EH (cell line): ENCODE data around the gene FOXO6.

Experiments
- DNase-seq: peaks from one replicate; pipeline ENCODE4 v3.0.0-alpha.2; 2015; ENCODE audit warnings: low read depth

Gene FOXO6

GRCh38 chr1:41351262-41352151 is 9.7 kb upstream of the FOXO6 start:
- no peak for DNase-seq

DNA sequence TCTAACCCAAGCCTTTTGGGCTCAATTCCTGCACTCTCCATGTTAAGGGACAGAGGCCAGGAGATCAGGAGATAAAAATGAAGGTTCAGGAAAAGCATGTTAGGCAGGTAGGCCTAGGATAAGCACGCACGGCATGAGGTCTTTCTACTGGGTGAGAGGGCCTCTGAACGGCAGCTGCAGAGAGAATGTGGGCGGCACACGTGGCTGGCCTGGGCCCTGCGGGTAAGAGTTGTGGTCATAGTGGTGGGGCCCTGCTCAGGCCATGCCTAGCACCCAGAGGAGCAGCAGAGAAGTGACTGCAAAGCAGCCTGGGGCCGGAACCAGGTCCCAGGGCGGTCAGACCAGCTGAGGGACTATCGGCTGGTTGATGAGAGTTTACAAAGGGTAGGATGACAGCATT is 7.5 kb upstream of the FOXO6 start:
- peak; percentile 47 for DNase-seq

GRCh38 chr1:41354956-41355355 is 6.3 kb upstream of the FOXO6 start:
- no peak for DNase-seq

DNA sequence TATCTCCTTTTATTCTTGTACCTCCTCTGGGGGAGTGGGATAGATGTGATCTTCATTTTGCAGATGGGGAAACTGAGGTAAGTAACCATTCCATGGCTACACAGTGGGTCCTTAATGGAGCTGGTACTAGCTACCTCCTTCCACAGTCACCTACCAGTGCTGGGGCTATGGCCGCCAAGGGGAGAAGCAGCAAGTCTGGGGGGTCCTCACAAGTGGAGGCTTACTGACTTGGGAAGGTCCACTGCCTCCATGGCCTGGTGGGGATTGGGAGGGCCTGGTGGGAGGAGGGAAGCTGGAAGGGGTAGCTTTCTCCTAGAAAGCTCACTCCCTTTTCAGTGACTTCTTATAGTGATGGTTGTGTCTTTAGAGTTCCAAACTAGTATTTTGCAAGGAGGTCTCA is 5.9 kb upstream of the FOXO6 start:
- no peak for DNase-seq

GRCh38 chr1:41355761-41356160 is 5.5 kb upstream of the FOXO6 start:
- no peak for DNase-seq

DNA sequence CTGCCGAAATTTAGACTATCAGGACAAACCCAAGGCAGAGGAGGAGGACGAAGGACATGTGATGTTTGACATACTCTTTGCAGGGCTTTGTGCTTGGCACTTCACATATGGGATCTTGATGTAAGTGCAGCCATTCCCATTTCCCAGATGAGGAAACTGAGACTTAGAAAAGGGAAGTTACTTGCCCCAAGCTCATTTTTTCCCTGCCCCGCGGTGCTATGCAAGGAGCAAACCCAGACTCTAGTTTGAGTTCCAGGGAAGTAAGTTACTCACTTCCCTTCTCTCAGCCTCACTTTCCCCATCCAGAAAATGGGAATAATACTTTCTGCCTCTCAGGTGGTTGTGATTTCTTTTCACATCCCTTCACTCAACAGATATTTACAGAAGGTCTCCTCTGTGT is 4.5 kb upstream of the FOXO6 start:
- no peak for DNase-seq

DNA sequence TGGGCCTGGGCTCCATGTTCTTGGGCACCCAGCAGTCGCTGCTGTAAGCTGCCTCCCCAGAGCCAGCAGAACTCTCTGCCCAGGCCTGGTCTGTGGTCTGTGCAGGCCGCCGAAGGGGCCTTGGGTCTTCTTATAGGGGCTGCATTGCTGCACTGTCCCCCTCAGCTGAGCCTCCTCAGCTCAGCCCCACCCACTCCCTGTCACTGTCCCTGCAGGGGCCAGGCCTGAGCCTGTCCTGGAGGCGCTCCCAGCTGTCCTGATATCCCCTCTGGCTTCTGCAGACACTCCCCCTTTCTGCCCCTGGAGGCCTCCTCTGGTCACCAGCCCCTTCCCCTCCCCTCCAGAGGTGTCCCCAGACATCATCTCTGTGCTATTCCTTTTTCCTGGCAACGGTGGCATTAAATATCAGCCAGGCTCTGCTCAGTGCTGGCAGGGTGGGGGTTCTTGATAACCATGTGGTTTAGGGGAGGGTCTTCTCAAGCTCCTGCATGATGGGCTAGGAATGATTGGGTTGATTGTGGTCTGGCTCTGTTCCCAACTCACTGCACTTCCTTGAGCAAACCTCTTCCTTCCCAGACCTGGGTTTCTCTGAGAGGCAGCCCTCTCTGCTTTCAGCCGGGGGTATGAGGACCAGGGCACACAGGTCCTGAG is 3.7 kb upstream of the FOXO6 start:
- DNase-seq = peak; percentile 28

DNA sequence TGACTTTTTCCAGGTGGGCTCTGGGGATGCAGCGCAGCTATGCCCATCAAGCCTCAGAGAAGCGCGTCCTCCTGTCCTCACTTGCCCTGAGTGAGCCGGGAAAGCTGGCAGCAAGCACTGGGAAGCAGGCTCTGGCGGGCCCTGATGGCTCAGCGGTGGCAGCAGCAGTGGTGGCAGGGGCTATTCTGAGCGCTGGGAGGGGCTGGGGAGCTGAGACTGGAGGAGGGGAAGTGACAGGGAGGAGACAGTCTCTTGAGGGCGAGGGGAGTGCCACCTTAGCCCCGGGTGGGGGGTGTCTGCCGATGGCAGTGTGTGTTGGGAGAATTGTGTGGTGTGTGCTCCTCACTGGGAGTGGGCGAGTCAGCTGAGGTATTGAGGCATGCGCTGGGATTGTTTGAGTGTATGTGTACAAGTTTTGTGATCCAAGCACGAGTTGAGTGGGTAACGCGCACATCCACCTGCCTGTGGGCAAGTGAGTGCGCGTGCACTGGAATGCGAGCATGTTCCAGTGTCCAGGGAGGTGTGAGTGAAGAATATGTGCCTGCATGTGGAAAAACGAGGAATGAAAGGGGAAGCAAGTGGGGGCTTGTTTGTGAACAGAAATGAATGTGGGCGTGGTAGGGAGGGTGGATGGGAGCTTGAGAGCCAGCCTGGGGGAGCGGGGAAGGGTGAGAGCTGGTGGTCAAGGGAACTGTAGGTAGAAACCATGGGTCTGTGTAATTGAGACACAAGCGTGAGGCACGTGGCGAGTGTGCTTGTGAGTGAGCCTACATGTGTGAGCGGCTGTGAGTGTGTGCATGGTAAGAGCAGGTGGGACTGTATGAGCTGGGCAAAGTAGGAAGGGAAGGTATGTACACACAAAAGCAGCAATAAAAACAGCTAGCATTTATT is 2.9 kb upstream of the FOXO6 start:
- DNase-seq = no peak

DNA sequence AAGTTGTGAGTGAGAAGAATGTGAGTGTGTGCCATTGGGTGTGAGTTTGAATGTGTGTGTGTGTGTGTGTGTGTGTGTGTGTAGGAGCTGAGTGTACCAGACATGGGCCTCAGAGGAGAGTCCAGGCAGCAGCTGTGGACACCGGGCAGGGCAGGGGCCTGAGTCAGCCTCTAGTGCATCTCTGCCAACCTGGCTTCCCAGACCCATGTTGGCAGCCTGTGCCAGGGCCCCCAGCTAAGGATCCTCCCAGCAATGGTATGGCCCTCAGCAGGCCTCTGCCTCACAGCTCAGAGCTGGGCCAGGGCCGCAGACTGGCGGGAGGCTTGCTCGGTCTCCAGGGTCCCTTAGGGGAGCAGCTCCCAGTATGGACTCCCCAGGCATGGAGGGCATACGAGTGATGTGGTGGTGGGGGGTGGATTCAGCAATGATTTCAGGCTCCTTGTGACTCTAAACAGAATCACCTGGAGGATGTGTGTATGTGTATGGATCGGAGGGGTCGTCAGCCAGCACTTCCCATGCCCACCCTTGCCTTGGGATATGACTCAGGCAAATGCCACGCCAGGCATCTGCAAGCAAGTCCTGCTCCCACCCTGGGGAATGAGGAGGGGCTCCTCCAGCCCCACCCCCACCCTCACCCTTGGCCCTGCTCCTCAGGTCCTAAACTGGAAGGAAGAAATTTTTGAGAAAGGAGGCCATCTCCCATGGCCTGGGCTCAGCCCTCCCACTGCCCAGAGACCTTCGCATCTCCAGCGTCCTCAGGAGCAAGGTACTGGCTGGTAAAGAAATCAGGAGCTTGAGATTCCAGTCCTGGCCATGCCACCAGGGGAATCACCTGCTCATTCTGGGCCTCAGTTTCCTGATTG is 1.8 kb upstream of the FOXO6 start:
- DNase-seq = peak; percentile 47

DNA sequence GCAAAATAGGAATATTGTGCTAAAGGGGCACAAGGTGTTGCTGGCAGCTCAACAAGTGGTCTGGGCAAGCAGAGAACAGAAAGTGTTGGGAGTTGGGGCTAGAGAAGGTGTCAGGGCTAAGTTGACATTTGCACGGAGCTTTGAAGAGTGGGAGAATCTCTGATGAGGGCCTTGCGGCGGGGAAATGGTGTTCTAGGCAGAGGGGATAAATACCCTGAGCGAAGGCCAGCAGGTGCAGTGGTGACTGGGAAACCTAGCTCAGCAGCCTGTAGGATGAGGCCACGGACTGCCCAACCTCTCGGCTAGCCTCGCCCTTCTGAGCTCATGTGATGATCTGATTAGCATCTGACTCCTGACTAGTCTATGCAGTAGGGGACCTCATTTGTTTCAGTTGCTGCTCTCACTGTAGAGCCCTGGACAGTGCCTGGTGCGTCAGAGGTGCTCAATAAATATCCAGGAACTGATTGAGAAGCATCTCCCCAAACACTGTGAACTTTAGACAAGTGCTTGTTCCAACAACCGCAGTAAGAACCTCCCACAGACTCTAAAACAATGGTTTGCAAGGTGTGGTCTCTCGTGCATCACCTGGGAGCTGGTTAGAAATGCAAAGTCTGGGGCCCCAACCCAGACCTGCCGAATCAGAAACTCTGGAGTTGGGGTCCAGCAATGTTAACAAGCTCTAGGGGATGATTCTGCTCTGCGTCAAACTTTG is 1.0 kb upstream of the FOXO6 start:
- no peak for DNase-seq

GRCh38 chr1:41361495-41362356 is 492 bp downstream of the FOXO6 start:
- DNase-seq = no peak

DNA sequence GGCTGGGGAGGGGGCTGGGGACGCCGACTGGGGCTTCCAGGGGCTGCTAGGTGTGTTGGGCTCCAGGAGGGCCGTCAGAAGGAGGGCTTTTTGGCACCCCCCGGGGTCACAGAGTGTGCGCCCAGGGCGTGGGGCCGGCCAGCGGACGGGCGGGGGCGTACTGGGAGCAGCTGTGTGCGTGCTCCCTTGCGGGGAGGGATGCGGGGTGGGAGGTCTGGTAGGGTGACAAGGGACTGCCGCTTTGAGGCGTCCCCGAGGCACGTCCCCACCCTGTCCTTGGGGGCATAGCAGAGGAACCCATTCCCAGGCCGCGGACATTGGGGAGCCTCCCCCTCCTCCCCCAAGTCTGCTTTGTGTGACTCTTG is 1.1 kb downstream of the FOXO6 start:
- no peak for DNase-seq

GRCh38 chr1:41362749-41363590 is 1.7 kb downstream of the FOXO6 start:
- DNase-seq = no peak

- no peak for DNase-seq
Measured at GRCh38 chr1:41363591-41364320, 2.5 kb downstream of the FOXO6 start.

DNA sequence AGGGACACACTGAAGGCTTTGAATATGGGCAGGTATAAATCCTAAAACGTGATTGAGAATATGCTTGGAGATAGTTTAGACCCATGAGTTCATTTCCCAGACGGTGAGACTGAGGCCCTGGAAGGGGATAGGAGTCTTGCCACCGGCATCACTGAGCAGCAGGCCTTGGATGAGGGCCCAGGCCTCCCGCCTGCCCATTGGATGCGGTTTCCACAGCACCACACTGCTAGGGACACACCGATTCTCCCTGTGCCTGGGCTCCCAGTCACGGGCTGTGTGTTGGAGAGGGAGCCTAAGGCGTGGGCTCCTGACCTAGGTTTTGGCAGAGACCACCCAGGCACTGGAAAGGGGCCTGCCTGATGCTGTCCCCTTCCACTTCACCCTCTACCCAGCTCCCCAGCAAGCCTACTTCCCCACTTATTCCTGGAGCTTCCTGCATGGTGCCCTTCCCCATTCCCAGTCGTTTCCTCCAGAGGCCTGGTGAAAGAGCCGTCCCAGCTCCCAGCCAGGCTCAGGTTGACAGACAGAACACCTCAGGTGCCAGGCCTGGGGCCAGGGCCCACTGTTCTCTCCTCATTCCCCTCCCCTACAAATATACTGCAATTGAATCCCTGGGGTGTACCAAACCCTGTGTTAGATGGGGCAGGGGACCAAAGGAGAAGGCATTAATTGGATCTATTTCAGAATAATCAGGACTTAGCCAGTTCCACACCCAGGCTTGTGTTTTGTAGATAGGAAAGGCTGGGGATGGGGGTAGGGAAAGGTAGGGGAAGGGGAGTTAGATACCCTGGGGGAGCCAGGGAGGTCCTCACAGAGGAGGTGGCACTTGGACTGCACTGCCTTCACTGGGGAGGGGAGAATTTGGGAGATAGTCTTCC is 3.4 kb downstream of the FOXO6 start:
- no peak for DNase-seq

- DNase-seq = no peak
Measured at GRCh38 chr1:41365320-41365633, 4.0 kb downstream of the FOXO6 start.

GRCh38 chr1:41365772-41366454 is 4.7 kb downstream of the FOXO6 start:
- DNase-seq = no peak
